HepG2 (cell line): ENCODE data around the gene OTOP1. TPM values are rescaled to one million over a fixed set of nuclear protein-coding genes. Genes with fewer than 3 reads are reported as not detected.

Experiments used
- CBFB ChIP-seq: sonication (generic); formaldehyde crosslinking; IDR thresholded peaks from 2 replicates; pipeline ENCODE4 v1.4.0; 2020; ENCODE audit warnings: missing genetic modification reagents
- GLI4 ChIP-seq: sonication (generic); formaldehyde crosslinking; IDR thresholded peaks from 2 replicates; pipeline ENCODE4 v1.5.1; 2020; ENCODE audit warnings: missing genetic modification reagents, mild to moderate bottlenecking, moderate library complexity, borderline replicate concordance
- HNRNPUL1 ChIP-seq: fragments of 200-400 bp; formaldehyde crosslinking; IDR thresholded peaks from 2 replicates; pipeline ENCODE4 v1.6.1; 2017; ENCODE audit warnings: low read depth, mild to moderate bottlenecking, low read length, moderate library complexity
- HOXA3 ChIP-seq: sonication (generic); formaldehyde crosslinking; IDR thresholded peaks from 2 replicates; pipeline ENCODE4 v1.5.0; 2020; ENCODE audit warnings: missing genetic modification reagents
- MZF1 ChIP-seq: sonication (generic); formaldehyde crosslinking; IDR thresholded peaks from 2 replicates; pipeline ENCODE4 v1.8.1; 2023; ENCODE audit warnings: mild to moderate bottlenecking, missing genetic modification reagents, borderline replicate concordance
- PAX8 ChIP-seq: sonication (generic); formaldehyde crosslinking; IDR thresholded peaks from 2 replicates; pipeline ENCODE4 v1.8.0; 2022; ENCODE audit warnings: mild to moderate bottlenecking, missing genetic modification reagents, borderline replicate concordance
- RARG ChIP-seq: sonication (generic); formaldehyde crosslinking; IDR thresholded peaks from 2 replicates; pipeline ENCODE4 v1.4.0; 2020; ENCODE audit warnings: low read depth, mild to moderate bottlenecking, missing genetic modification reagents
- RFX3 ChIP-seq: IDR thresholded peaks from 2 replicates; pipeline ENCODE4 v1.6.1; 2016; ENCODE audit warnings: missing biosample characterization, missing genetic modification reagents
- SP140L ChIP-seq: sonication (generic); formaldehyde crosslinking; IDR thresholded peaks from 2 replicates; pipeline ENCODE4 v1.4.0; 2020; ENCODE audit warnings: missing genetic modification reagents, borderline replicate concordance
- SRSF1 ChIP-seq: fragments of 200-400 bp; formaldehyde crosslinking; optimal IDR thresholded peaks from 2 replicates; pipeline ENCODE3; 2017; ENCODE audit warnings: mild to moderate bottlenecking, low read depth, low read length, moderate library complexity
- ZNF501 ChIP-seq: sonication (generic); formaldehyde crosslinking; IDR thresholded peaks from 2 replicates; pipeline ENCODE4 v1.5.1; 2020; ENCODE audit warnings: mild to moderate bottlenecking, moderate library complexity, missing genetic modification reagents
- ZNF83 ChIP-seq: sonication (generic); formaldehyde crosslinking; IDR thresholded peaks from 2 replicates; pipeline ENCODE4 v1.4.0; 2020; ENCODE audit warnings: missing genetic modification reagents, mild to moderate bottlenecking, borderline replicate concordance
- polyA plus RNA-seq, 8 experiments: library from polyadenylated mRNA; depleted of rRNA in 3 of 8; stranded (reverse) in 7 of 8; unstranded in 1 of 8; fragments of >200 nt; fragmentation: Illumina TruSeq in 4 of 8; extraction: Trizol in 4 of 8; gene quantifications; 2 replicates each; pipeline versions ENCODE4 v1.2.1 to v1.2.3, GENCODE V29; 2011 to 2016; ENCODE audit warnings: low read depth in 4 of 8, missing spikeins in 1 of 8, mixed read lengths in 1 of 8; ENCODE audit not compliant: insufficient read depth in 1 of 8
- total RNA-seq, 5 experiments: library from RNA; depleted of rRNA; stranded (reverse); fragments of >200 nt; fragmentation: Illumina TruSeq; extraction: Trizol; gene quantifications; 2 replicates each; pipeline ENCODE4 v1.2.3, GENCODE V29; 2016; ENCODE audit warnings: low read depth in 1 of 5
- TF ChIP-seq, protein P1 (sequence below): sonication (generic); formaldehyde crosslinking; IDR thresholded peaks from 2 replicates; pipeline ENCODE4 v1.5.1; 2020; ENCODE audit warnings: mild to moderate bottlenecking, moderate library complexity, missing genetic modification reagents
- TF ChIP-seq, protein P2 (sequence below): sonication (generic); formaldehyde crosslinking; IDR thresholded peaks from 2 replicates; pipeline ENCODE4 v1.9.0; 2022; ENCODE audit warnings: missing genetic modification reagents, mild to moderate bottlenecking, borderline replicate concordance
- TF ChIP-seq, protein P3 (sequence below): IDR thresholded peaks from 2 replicates; pipeline ENCODE4 v1.6.1; 2016; ENCODE audit warnings: control low read depth
- TF ChIP-seq, protein P4 (sequence below): sonication (generic); formaldehyde crosslinking; IDR thresholded peaks from 2 replicates; pipeline ENCODE4 v1.8.0; 2023; ENCODE audit warnings: mild to moderate bottlenecking, missing genetic modification reagents
- TF ChIP-seq, protein P5 (sequence below): sonication (generic); formaldehyde crosslinking; IDR thresholded peaks from 2 replicates; pipeline ENCODE4 v1.4.0; 2020; ENCODE audit warnings: missing genetic modification reagents
- TF ChIP-seq, protein P6 (sequence below): sonication (generic); formaldehyde crosslinking; IDR thresholded peaks from 2 replicates; pipeline ENCODE4 v1.5.1; 2020; ENCODE audit warnings: mild to moderate bottlenecking, missing genetic modification reagents, moderate library complexity

The OTOP1 gene
- total and polyA plus RNA-seq, 2 of the 13 experiments (the other 11 are each of a cell fraction or from before 2014, with no cell fraction given) = not detected

DNA sequence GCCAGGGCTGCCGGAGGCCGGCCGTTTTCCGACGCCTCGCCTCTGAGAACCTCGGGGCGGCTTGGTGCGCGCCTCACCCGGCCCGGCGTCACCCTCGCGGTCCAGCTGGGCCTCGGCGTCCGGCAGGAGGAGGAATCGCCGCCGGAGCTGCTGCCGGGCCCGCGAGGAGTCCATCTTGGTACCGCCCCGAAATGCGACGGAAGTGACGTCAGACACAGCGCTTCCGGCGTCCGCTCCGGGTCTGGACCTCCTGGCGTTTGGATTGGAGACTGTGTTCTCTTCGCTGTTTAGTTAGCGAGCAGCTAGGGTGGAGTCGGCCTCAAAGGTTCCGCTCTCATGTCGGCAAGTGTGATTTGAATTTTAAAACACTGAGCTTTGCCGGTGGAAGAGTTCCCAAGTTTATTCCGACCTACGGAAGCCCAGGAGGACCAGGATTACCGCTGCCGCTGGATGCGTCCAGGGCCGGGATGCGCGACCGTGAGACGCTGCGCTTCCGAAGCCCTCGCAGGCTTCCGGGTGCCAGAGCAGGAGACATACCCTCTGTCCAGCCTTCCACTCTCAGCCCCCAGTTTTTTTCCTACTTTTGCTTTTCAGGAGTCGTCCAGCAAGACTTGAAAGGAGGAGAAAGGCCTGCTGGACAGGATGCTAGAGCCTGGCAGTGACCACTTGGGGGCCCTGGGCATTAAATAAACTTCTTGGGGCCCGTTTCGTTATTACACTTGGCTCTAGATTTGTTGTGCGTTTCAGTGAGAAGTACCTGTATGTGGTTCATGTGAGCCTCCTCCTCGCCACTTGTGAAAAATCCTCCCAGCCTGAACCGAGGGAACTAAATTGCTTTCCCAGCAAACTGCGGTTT is 21.5 kb upstream of the OTOP1 start, which contains the start of gene TMEM128 (continued):
- TF ChIP-seq RFX3 (CRISPR knock-in tag) = peak; percentile 33; the same call in 1 of the 2 replicates
- TF ChIP-seq, protein P1, sequence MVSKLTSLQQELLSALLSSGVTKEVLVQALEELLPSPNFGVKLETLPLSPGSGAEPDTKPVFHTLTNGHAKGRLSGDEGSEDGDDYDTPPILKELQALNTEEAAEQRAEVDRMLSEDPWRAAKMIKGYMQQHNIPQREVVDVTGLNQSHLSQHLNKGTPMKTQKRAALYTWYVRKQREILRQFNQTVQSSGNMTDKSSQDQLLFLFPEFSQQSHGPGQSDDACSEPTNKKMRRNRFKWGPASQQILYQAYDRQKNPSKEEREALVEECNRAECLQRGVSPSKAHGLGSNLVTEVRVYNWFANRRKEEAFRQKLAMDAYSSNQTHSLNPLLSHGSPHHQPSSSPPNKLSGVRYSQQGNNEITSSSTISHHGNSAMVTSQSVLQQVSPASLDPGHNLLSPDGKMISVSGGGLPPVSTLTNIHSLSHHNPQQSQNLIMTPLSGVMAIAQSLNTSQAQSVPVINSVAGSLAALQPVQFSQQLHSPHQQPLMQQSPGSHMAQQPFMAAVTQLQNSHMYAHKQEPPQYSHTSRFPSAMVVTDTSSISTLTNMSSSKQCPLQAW (CRISPR knock-in tag) = peak; percentile 66
- TF ChIP-seq RARG (CRISPR knock-in tag) = no peak
- no peak for TF ChIP-seq MZF1 (CRISPR knock-in tag)
- 0 out of 2 replicates have a peak, but pooled peaks have one; percentile 55 for TF ChIP-seq PAX8 (CRISPR knock-in tag)
- 0 out of 2 replicates have a peak, but pooled peaks have one; percentile 57 for TF ChIP-seq CBFB (CRISPR knock-in tag)
- peak; percentile 87 for TF ChIP-seq ZNF501 (CRISPR knock-in tag)
- TF ChIP-seq, protein P2, sequence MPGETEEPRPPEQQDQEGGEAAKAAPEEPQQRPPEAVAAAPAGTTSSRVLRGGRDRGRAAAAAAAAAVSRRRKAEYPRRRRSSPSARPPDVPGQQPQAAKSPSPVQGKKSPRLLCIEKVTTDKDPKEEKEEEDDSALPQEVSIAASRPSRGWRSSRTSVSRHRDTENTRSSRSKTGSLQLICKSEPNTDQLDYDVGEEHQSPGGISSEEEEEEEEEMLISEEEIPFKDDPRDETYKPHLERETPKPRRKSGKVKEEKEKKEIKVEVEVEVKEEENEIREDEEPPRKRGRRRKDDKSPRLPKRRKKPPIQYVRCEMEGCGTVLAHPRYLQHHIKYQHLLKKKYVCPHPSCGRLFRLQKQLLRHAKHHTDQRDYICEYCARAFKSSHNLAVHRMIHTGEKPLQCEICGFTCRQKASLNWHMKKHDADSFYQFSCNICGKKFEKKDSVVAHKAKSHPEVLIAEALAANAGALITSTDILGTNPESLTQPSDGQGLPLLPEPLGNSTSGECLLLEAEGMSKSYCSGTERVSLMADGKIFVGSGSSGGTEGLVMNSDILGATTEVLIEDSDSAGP (CRISPR knock-in tag) = peak; percentile 88; the same call in 1 of the 2 replicates
- no peak for TF ChIP-seq ZNF83 (CRISPR knock-in tag)
- TF ChIP-seq, protein P3, sequence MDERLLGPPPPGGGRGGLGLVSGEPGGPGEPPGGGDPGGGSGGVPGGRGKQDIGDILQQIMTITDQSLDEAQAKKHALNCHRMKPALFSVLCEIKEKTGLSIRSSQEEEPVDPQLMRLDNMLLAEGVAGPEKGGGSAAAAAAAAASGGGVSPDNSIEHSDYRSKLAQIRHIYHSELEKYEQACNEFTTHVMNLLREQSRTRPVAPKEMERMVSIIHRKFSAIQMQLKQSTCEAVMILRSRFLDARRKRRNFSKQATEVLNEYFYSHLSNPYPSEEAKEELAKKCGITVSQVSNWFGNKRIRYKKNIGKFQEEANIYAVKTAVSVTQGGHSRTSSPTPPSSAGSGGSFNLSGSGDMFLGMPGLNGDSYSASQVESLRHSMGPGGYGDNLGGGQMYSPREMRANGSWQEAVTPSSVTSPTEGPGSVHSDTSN (CRISPR knock-in tag) = no peak
- peak; percentile 93 for TF ChIP-seq SRSF1
- TF ChIP-seq HNRNPUL1 = no peak
- 0 out of 2 replicates have a peak, but pooled peaks have one; percentile 60 for TF ChIP-seq GLI4 (CRISPR knock-in tag)
- TF ChIP-seq, protein P4, sequence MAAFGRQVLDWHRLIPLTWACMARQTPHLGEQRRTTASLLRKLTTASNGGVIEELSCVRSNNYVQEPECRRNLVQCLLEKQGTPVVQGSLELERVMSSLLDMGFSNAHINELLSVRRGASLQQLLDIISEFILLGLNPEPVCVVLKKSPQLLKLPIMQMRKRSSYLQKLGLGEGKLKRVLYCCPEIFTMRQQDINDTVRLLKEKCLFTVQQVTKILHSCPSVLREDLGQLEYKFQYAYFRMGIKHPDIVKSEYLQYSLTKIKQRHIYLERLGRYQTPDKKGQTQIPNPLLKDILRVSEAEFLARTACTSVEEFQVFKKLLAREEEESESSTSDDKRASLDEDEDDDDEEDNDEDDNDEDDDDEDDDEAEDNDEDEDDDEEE (CRISPR knock-in tag) = peak; percentile 71; the same call in 1 of the 2 replicates
- peak; percentile 98 for TF ChIP-seq HOXA3 (CRISPR knock-in tag)
- TF ChIP-seq, protein P5, sequence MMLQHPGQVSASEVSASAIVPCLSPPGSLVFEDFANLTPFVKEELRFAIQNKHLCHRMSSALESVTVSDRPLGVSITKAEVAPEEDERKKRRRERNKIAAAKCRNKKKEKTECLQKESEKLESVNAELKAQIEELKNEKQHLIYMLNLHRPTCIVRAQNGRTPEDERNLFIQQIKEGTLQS (CRISPR knock-in tag) = peak; percentile 86
- 0 out of 2 replicates have a peak, but pooled peaks have one; percentile 40 for TF ChIP-seq SP140L (CRISPR knock-in tag)
- TF ChIP-seq, protein P6, sequence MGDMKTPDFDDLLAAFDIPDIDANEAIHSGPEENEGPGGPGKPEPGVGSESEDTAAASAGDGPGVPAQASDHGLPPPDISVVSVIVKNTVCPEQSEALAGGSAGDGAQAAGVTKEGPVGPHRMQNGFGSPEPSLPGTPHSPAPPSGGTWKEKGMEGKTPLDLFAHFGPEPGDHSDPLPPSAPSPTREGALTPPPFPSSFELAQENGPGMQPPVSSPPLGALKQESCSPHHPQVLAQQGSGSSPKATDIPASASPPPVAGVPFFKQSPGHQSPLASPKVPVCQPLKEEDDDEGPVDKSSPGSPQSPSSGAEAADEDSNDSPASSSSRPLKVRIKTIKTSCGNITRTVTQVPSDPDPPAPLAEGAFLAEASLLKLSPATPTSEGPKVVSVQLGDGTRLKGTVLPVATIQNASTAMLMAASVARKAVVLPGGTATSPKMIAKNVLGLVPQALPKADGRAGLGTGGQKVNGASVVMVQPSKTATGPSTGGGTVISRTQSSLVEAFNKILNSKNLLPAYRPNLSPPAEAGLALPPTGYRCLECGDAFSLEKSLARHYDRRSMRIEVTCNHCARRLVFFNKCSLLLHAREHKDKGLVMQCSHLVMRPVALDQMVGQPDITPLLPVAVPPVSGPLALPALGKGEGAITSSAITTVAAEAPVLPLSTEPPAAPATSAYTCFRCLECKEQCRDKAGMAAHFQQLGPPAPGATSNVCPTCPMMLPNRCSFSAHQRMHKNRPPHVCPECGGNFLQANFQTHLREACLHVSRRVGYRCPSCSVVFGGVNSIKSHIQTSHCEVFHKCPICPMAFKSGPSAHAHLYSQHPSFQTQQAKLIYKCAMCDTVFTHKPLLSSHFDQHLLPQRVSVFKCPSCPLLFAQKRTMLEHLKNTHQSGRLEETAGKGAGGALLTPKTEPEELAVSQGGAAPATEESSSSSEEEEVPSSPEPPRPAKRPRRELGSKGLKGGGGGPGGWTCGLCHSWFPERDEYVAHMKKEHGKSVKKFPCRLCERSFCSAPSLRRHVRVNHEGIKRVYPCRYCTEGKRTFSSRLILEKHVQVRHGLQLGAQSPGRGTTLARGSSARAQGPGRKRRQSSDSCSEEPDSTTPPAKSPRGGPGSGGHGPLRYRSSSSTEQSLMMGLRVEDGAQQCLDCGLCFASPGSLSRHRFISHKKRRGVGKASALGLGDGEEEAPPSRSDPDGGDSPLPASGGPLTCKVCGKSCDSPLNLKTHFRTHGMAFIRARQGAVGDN (CRISPR knock-in tag) = peak; percentile 91
